Kidney (tissue), 14 donors: ENCODE measurements around the gene SCAP. TPM values are rescaled to one million over a fixed set of nuclear protein-coding genes. Genes with fewer than 3 reads are reported as not detected.
"Not testable (repeated sequence)": the region's sequence is repeated elsewhere in the genome, so short reads cannot be mapped to it uniquely, and the experiment has no call there.

ENCODE experiments used
- DNase-seq, 5 donors: peaks; one replicate each; pipeline ENCODE4 v3.0.0-alpha.2; 2013 to 2020
- FAIRE-seq: peaks from 2 replicates; lab custom pipeline; 2012; peaks lifted over from hg19 to GRCh38; lab: Jason Lieb, UNC
- H3K27ac ChIP-seq, 2 donors: one replicate each; pipeline ENCODE4 v1.7.0; 2013; ENCODE audit warnings: low read depth in 2 of 2, low read length in 2 of 2, inconsistent platforms in 1 of 2
- H3K27me3 ChIP-seq: one replicate; pipeline ENCODE4 v1.7.1; 2013; ENCODE audit warnings: low read length, inconsistent platforms; ENCODE audit not compliant: control insufficient read depth, insufficient read depth
- H3K36me3 ChIP-seq, 3 donors: one replicate each; pipeline versions ENCODE4 v1.7.0 to v1.7.1; 2013; ENCODE audit warnings: low read length in 3 of 3, control low read depth in 1 of 3, inconsistent platforms in 1 of 3; ENCODE audit not compliant: insufficient read depth in 3 of 3, control insufficient read depth in 2 of 3
- H3K4me1 ChIP-seq, 3 donors: one replicate each; pipeline versions ENCODE4 v1.7.0 to v1.7.1; 2013; ENCODE audit warnings: low read length in 3 of 3, inconsistent platforms in 1 of 3, low read depth in 1 of 3; ENCODE audit not compliant: control insufficient read depth in 2 of 3, insufficient read depth in 2 of 3
- H3K4me3 ChIP-seq, 3 donors: one replicate each; pipeline versions ENCODE4 v1.7.0 to v1.8.1; 2013; ENCODE audit warnings: low read length in 3 of 3, control low read depth in 1 of 3, inconsistent platforms in 1 of 3
- H3K9ac ChIP-seq, 3 donors: one replicate each; pipeline versions ENCODE4 v1.7.0 to v1.7.1; 2013; ENCODE audit warnings: low read length in 3 of 3, control low read depth in 1 of 3, inconsistent platforms in 1 of 3
- H3K9me3 ChIP-seq, 3 donors: one replicate each; pipeline versions ENCODE4 v1.7.0 to v1.7.1; 2013; ENCODE audit warnings: low read length in 3 of 3, control low read depth in 1 of 3, inconsistent platforms in 1 of 3; ENCODE audit not compliant: control insufficient read depth in 2 of 3, insufficient read depth in 1 of 3
- CTCF ChIP-seq: IDR thresholded peaks from 3 replicates; pipeline ENCODE4 v1.5.1; 2012; ENCODE audit warnings: mild to moderate bottlenecking, moderate library complexity, borderline replicate concordance; ENCODE audit not compliant: insufficient read depth; ENCODE audit errors: extremely low read depth
- intact Hi-C: fragments of 100-400 bp; cut with DNase I; formaldehyde crosslinking; loops from one replicate; pipeline ENCODE4 v1.11.1; 2022
- polyA plus RNA-seq: library from polyadenylated mRNA; stranded (reverse); fragments of 350-450 nt; fragmentation: Illumina TruSeq; extraction: RNeasy Lipid Tissue Mini Kit (QIAGEN cat#74804); gene quantifications from one replicate; pipeline ENCODE4 v1.2.3, GENCODE V29; 2014; ENCODE audit warnings: low read depth, low replicate concordance; ENCODE audit not compliant: insufficient read depth
- total RNA-seq: library from RNA; stranded (reverse); fragmentation: NEBNext Ultra II Directional; extraction: Animal tissue kit (Norgen Biotek cat#: 25700); gene quantifications from one replicate; pipeline ENCODE4 v1.2.1, GENCODE V29; 2021
- donor health status: control.
- donor health status: control.
- donor health status: control.
- donor health status: control.
- donor health status: control.
- donor health status: DM: yes; HTN: yes; CAD: no.
- donor health status: Normal renal cell carcinoma (clear cell type).

The SCAP gene
- total and polyA plus RNA-seq, 2 donors from 2014 or later: 47.3 to 85.1 TPM

- Histone ChIP-seq H3K9me3 (no peaks in the 10 kb centered on the region), H3K9ac (peak overlapping the region; percentile 73 to 87 (median 73)), H3K4me1 (peaks cover 0 to 2% (median 0%) of the 10 kb centered on the region in 3 donors), H3K36me3 (peaks cover 4 to 11% (median 7%) of the 10 kb centered on the region in 3 donors), H3K4me3 (peak overlapping the region; percentile 90 to 94 (median 91)), H3K27ac (peak overlapping the region; percentile 98 to 99), H3K27me3 (no peaks in the 10 kb centered on the region)
- FAIRE-seq (no peak), DNase-seq (peak; percentile 44 to 80 (median 67))
- no peak for TF ChIP-seq CTCF
- intact Hi-C loops: no loop called here
These were observed 36.8 kb upstream of the SCAP start for GRCh38 chr3:47512416-47513124.

- peaks cover 8 to 37% (median 25%) of the 10 kb centered on the region in 3 donors for H3K36me3 ChIP-seq
- FAIRE-seq, H3K4me3 ChIP-seq, H3K9me3 ChIP-seq, H3K27me3 ChIP-seq, intact Hi-C loops, H3K27ac ChIP-seq, DNase-seq, H3K9ac ChIP-seq, H3K4me1 ChIP-seq: not testable (repeated sequence)
These were observed 29.5 kb upstream of the SCAP start for GRCh38 chr3:47505267-47505666.

GRCh38 chr3:47504113-47504512, 28.4 kb upstream of the SCAP start:
- intact Hi-C loops: no loop called here
- no peak for DNase-seq
- Histone ChIP-seq H3K4me1 (no peaks in the 10 kb centered on the region), H3K9me3 (no peaks in the 10 kb centered on the region), H3K4me3 (no peak overlapping the region), H3K27me3 (no peaks in the 10 kb centered on the region), H3K36me3 (peaks cover 4 to 37% (median 25%) of the 10 kb centered on the region in 3 donors), H3K9ac (no peak overlapping the region), H3K27ac (no peak overlapping the region)
- FAIRE-seq: no peak
- no peak for TF ChIP-seq CTCF

GRCh38 chr3:47503033-47503432, 27.3 kb upstream of the SCAP start:
- Histone ChIP-seq H3K9me3 (no peaks in the 10 kb centered on the region), H3K27me3 (no peaks in the 10 kb centered on the region), H3K4me1 (no peaks in the 10 kb centered on the region), H3K27ac (no peak overlapping the region), H3K9ac (no peak overlapping the region), H3K36me3 (peaks cover 7 to 45% (median 29%) of the 10 kb centered on the region in 3 donors), H3K4me3 (no peak overlapping the region)
- no peak for TF ChIP-seq CTCF
- FAIRE-seq: no peak
- no peak for DNase-seq
- intact Hi-C loops: no loop called here
